Karpas-422 (cell line): Measurements from ENCODE around the gene KHDC3L. TPM values are rescaled to one million over a fixed set of nuclear protein-coding genes. Genes with fewer than 3 reads are reported as not detected.

ENCODE experiments used
- small RNA-seq: library from RNA; depleted of rRNA; stranded (forward); fragments of <200 nt; gene quantifications from one replicate; pipeline ENCODE3, GENCODE V24; 2014
- total RNA-seq: library from RNA; depleted of rRNA; stranded (reverse); fragments of >200 nt; shearing (Covaris generic); gene quantifications from 2 replicates; pipeline ENCODE4 v1.2.3, GENCODE V29; 2014; ENCODE audit warnings: low replicate concordance; rRNA removed

KHDC3L gene
- total RNA-seq, 1 experiment from 2014 or later = not detected

Small RNAs within 50 kb of the gene (small RNA-seq; reads per million reads assigned to genes)
- 0.51 reads per million, percentile 10 among the genes with 10 or more reads in this experiment for gene RPL39P3

Other genes with a start within 250 kb of the KHDC3L start
- gene KHDC1L, start 137.2 kb upstream of the KHDC3L start, total RNA-seq = 4.4 and 5.8 TPM in 2 replicates
- 8.2 and 12.2 TPM in 2 replicates for gene KHDC1, start 99.5 kb upstream of the KHDC3L start, total RNA-seq
- not detected in 2 replicates for gene DPPA5, start 8.4 kb upstream of the KHDC3L start, total RNA-seq
- not detected in 2 replicates for gene OOEP, start 7.2 kb downstream of the KHDC3L start, total RNA-seq
- gene DDX43, start 32.2 kb downstream of the KHDC3L start, total RNA-seq = not detected in 2 replicates
- 10.7 and 12.8 TPM in 2 replicates for gene CGAS, start 89.6 kb downstream of the KHDC3L start, total RNA-seq
- 42.9 and 65.9 TPM in 2 replicates for gene MTO1, start 99.1 kb downstream of the KHDC3L start, total RNA-seq
- gene EEF1A1, start 158.4 kb downstream of the KHDC3L start, total RNA-seq = 10,549 and 10,623 TPM in 2 replicates